ENCODE measurements around the gene ZNRF3.
"Not testable (repeated sequence)": the region's sequence is repeated elsewhere in the genome, so short reads cannot be mapped to it uniquely, and the experiment has no call there.

ZNRF3 gene

DNA sequence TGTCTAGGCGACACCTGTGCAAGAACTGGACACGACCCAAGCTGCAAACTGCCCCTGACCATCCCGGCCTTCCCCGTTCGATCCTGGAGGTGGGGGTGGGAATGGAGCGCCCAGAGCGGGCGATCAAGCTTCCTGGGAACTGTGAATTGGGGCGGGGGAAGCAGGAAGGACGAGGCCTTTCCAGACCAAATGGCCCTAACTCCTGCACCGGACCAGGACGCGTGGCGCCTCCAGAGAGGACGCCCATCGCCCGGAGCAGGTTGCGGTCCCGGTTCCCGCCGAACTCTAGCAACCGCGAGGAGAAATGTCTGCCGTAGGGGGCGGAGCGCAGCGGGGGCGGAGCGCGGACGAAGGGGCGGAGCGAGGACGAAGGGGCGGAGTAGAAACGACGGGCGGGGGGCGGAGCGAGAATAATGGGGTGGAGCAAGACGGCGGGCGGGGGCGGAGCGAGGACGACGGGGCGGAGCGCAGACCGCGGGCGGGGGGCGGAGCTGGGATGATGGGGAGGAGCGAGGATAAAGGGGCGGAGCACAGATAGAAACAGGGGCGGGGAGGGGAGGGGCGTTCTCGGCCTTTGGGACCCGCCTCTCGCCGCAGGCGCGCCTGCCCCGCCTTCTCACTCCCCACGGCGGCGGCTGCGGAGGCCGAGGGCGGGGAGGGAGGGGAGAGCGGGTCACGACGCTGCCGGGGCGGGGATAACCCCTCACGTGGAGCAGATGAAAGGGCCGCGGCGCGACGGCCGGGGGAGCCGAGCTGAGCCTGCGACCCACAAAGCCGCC, at the start of gene ZNRF3:
Gene ZNRF3, plus strand, starts transcription at position 695 of the 779 bp plus-strand sequence. CDS start 195 bp downstream, outside the sequence.
- peak; percentile 64 to 96 (median 82) for DNase-seq (ENCODE audit: low read depth in 2 of 3, low spot score in 2 of 3)

DNA sequence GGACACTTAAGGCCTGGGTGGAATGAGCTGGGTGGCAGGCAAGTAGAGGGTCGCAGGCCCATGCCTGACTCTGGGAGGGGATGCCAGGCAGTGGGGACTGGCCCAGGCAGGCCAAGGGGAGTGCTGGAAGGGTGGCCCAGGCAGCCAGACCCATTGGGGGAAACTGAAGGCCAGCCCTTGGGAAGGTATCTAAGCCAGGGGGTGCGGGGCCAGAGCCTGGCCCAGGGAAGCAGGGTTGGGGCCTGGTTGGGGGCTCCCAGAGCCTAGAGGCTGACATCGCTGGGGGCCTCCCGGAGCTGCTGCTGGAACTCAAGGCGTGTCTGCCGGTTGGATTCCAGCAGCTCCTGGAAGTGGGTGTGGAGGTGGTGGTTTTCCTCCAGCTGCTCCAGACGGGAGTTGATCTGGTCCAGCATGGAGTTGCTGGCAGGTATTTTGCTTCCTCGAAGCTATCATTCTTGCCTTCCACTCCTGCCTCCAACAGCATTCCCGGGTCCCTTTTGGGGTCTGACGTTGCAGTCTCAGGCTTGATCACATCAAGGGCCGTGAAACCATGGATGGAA, 47.7 kb upstream of the ZNRF3 start:
- no peak for DNase-seq (ENCODE audit: low read depth in 2 of 3, low spot score in 2 of 3)

DNA sequence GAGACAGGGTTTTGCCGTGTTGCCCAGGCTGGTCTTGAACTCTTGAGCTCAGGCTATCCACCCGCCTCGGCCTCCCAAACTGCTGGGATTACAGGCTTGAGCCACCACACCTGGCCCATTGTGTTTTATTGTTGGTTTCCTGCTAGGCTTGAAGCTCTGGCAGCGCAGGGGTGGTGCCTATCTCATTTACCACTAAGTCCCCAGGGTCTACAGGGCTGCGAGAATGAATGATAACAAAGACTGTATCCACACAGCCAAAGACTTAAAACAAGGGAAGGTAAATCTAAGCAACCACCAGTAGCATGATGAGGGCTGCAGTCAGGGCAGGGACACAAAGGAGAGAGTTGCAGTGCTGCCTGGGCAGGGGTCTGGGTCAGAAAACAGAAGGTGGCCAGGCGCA, 45.7 kb upstream of the ZNRF3 start:
- no peak for DNase-seq (ENCODE audit: low read depth in 2 of 3, low spot score in 2 of 3)

- no peak for DNase-seq (ENCODE audit: low read depth in 2 of 3, low spot score in 2 of 3)
Measured at GRCh38 chr22:28838971-28839370, 44.4 kb upstream of the ZNRF3 start.

GRCh38 chr22:28841111-28841510, 42.3 kb upstream of the ZNRF3 start:
- DNase-seq (ENCODE audit: low read depth in 2 of 3, low spot score in 2 of 3) = no peak

GRCh38 chr22:28843633-28844032, 39.7 kb upstream of the ZNRF3 start:
- no peak for DNase-seq (ENCODE audit: low read depth in 2 of 3, low spot score in 2 of 3)

GRCh38 chr22:28844277-28844676, 39.1 kb upstream of the ZNRF3 start:
- not testable (repeated sequence) for DNase-seq (ENCODE audit: low read depth in 2 of 3, low spot score in 2 of 3)

GRCh38 chr22:28846994-28847393, 36.4 kb upstream of the ZNRF3 start:
- no peak for DNase-seq (ENCODE audit: low read depth in 2 of 3, low spot score in 2 of 3)

DNA sequence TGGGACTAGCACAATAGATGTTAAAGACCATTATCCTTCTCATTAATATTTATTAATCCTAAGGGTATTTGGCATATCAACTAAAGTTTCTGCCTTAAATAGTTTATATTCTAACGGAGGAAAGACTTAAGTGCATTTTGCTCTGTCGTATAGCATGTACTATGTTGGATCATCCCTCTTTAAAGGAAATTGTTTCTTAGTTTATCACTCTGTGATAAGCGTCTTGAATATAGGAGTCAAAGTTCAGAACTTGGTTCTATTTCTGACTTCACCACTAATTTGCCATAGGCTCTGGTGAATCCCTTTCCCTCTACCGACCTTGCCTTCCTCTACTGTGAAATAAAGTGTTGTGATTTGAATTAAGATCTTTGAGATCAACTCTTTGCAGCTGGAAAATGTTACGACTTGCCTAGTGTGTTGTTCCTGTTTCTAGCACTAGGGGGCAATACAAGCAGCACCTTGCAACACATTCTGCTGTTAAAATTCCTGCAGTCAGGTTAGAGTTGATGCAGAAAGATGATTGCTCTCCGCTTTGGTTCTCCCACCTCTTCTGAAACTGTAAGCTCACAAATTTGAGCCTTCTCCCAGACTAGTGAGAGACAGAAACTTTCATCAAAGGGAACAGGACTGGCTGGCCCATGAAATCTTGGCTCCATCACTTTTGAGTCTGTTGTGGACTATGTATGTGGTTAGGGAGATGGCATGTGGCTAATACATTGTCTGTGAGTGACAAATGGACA, 27.8 kb upstream of the ZNRF3 start:
- peak in 1 of 3 experiments; percentile 14 for DNase-seq (ENCODE audit: low read depth in 2 of 3, low spot score in 2 of 3)

GRCh38 chr22:28856095-28856455, 27.3 kb upstream of the ZNRF3 start:
- no peak for DNase-seq (ENCODE audit: low read depth in 2 of 3, low spot score in 2 of 3)

GRCh38 chr22:28857288-28857687, 26.1 kb upstream of the ZNRF3 start:
- no peak for DNase-seq (ENCODE audit: low read depth in 2 of 3, low spot score in 2 of 3)

- no peak for DNase-seq (ENCODE audit: low read depth in 2 of 3, low spot score in 2 of 3)
Measured at GRCh38 chr22:28864878-28865596, 18.3 kb upstream of the ZNRF3 start.

DNA sequence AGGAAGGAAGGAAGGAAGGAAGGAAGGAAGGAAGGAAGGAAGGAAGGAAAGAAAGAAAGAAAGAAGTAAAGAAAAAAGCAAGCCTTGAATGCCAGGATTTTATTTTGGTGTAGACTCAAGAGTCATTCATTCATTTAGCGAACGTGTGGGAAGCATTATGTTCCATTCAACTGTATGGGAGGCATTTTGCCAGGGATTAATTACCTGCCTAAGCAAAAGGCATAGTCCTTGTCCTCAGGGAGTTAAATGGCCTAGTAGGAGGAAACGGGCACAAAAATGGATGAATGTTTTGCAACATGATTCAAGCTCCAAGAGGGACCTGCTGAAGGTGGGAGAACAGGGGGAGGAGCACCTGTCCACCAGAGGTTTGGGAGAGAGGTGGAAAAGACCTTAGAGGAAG, 16.2 kb upstream of the ZNRF3 start:
- DNase-seq (ENCODE audit: low read depth in 2 of 3, low spot score in 2 of 3) = no peak

DNA sequence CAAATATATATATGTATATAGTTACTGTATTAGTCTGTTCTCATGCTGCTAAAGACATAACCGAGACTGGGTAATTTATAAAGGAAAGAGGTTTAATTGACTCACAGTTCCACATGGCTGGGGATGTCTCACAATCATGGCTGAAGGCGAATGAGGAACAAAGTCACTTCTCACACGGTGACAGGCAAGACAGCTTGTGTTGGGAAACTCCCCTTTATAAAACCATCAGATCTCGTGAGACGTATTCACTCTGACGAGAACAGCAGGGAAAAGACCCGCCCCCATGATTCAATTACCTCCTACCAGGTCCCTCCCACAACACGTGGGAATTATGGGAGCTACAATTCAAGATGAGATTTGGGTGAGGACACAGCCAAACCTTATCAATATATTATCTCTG, 15.0 kb upstream of the ZNRF3 start:
- not testable (repeated sequence) for DNase-seq (ENCODE audit: low read depth in 2 of 3, low spot score in 2 of 3)

DNA sequence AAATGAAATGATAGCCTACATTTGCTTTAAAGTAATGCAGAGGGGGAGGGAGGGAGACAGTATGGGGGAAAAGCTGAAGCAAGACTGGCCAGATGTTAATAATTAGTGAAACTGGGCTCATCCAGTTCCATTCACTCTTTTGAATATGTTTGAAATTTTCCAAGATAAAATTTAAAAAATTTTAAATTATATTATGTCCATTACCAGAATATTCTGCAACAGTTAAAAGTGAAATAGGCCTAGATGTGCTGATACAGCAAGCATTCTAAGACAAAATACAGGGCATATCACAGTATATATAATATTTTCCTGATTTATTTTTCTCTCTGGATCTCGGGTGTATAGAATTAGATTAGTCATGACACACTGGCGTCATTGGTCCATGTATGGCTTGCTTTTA, 13.6 kb upstream of the ZNRF3 start:
- DNase-seq (ENCODE audit: low read depth in 2 of 3, low spot score in 2 of 3) = no peak

DNA sequence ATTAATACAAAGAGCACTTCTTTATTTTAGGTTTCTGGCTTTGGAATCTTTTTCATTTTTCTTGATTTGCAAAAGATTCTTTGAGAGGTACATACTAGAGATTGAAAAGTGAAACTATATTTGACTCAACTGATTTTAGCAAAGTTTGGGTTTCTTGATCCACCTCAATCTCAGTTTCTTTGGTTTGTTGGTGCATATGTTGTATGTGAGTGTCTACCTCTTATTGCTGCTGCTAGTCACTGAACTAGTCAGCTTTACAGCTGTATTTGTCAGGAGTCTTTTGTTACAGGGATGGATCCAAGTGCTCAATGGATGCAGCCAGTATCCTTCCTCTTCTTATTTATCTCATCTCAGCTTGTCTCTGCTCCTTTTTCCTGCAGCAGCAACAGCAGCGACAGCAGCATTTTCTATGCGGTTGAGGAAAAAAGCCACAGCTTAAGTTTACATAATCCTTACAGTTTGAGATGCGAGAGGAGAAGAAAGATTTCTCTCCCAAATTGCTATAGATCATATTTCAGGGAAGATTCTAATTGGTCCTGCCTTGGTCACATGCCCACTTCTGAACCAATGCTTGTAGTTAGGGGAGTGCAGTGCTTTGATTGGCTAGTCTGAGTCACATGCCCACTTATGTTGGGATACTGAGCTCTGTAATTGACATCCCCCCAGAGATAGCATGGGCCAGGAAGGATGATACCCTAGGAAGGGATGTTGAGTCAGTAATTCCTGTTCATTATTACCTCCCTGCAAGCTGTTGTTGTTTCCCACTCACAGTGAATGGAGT, 10.0 kb upstream of the ZNRF3 start:
- DNase-seq (ENCODE audit: low read depth in 2 of 3, low spot score in 2 of 3) = no peak

GRCh38 chr22:28874061-28874460, 9.3 kb upstream of the ZNRF3 start:
- no peak for DNase-seq (ENCODE audit: low read depth in 2 of 3, low spot score in 2 of 3)

DNA sequence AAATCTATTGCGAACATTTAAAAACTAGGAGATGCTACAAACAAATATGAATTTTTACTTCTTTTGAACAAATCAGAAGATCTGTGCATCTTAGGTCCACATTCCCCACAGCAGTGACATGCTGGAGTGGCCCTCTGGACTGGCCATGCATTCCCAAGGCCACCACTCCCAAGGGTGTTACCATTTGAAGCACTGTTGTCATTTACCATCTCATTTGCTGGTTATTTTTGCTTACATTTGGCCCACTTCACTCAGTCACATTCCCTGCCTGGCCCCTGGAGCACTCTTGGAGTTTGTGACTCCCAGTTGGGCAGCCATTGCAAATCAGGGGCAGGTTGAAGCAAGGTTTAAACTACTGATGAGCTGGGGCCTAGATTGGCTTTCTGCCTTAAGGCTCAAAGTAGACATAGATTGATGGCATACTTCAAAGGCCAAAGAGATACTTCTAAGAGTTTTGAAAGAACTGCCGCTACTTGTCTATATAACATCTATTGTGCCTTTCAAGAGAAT, 8.5 kb upstream of the ZNRF3 start:
- DNase-seq (ENCODE audit: low read depth in 2 of 3, low spot score in 2 of 3) = no peak

GRCh38 chr22:28882545-28882877, 861 bp upstream of the ZNRF3 start:
- no peak for DNase-seq (ENCODE audit: low read depth in 2 of 3, low spot score in 2 of 3)

GRCh38 chr22:28883657-28883916, 215 bp downstream of the ZNRF3 start:
- no peak for DNase-seq (ENCODE audit: low read depth in 2 of 3, low spot score in 2 of 3)
